GM20431 (cell line): Measurements from ENCODE around the gene PDE4B.
"Not testable (repeated sequence)": the region's sequence is repeated elsewhere in the genome, so short reads cannot be mapped to it uniquely, and the experiment has no call there.

Experiments used
- in situ Hi-C: fragments of 300-500 bp; cut with MseI, MboI; formaldehyde crosslinking; loops from one replicate; pipeline ENCODE4 v1.15.0; 2020; ENCODE audit warnings: low sequenced_read_pairs; ENCODE audit not compliant: unreplicated experiment

Gene PDE4B

GRCh38 chr1:66090859-66091457 is 298.3 kb downstream of the PDE4B start:
- in situ Hi-C loops, result no loop called here

GRCh38 chr1:66095190-66095589 is 302.5 kb downstream of the PDE4B start:
- in situ Hi-C loops, result no loop called here

GRCh38 chr1:66100959-66101358 is 308.3 kb downstream of the PDE4B start:
- in situ Hi-C loops, result not testable (repeated sequence)

DNA sequence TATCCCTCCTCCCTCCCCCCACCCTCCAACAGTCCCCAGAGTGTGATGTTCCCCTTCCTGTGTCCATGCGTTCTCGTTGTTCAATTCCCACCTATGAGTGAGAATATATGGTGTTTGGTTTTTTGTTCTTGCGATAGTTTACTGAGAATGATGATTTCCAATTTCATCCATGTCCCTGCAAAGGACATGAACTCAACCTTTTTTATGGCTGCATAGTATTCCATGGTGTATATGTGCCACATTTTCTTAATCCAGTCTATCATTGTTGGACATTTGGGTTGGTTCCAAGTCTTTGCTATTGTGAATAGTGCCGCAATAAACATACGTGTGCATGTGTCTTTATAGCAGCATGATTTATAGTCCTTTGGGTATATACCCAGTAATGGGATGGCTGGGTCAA is 311.4 kb downstream of the PDE4B start:
- in situ Hi-C loops, result not testable (repeated sequence)

DNA sequence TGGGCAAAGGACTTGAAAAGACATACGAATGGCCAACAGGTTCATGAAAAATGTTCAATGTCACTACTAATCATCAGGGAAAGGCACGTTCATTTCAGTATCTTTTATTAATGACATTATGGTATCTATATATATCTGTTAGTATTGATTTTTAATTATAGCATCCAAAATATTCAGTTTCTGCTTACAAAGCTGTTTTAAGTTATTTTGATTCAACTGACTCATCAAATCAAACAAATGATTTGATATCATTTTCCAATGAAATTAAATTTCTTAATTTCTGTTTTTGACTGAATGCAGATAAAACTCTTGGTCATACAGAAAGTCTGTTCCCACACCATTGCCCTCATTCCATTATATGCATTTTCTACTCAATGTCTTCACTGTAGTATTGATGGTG is 315.9 kb downstream of the PDE4B start:
- in situ Hi-C loops, result no loop called here

- in situ Hi-C loops, result no loop called here
Measured at GRCh38 chr1:66112744-66113400, 320.2 kb downstream of the PDE4B start.

- in situ Hi-C loops, result no loop called here
Measured at GRCh38 chr1:66119148-66119547, 326.5 kb downstream of the PDE4B start.

GRCh38 chr1:66124670-66125069 is 332.0 kb downstream of the PDE4B start:
- in situ Hi-C loops, result no loop called here

DNA sequence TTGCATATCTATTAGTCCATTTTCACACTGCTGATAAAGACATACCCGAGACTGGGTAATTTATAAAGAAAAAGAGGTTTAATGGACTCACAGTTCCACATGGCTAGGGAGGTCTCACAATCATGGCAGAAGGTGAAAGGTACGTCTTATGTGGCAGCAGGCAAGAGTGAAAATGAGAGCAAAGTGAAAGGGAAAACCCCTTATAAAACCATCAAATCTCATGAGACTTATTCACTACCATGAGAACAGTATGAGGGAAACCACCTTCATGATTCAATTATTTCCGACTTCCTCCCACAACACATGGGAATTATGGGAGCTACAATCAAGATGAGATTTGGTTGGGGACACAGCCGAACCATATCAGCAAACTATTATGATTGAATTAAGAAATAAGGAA is 335.9 kb downstream of the PDE4B start:
- in situ Hi-C loops, result not testable (repeated sequence)

DNA sequence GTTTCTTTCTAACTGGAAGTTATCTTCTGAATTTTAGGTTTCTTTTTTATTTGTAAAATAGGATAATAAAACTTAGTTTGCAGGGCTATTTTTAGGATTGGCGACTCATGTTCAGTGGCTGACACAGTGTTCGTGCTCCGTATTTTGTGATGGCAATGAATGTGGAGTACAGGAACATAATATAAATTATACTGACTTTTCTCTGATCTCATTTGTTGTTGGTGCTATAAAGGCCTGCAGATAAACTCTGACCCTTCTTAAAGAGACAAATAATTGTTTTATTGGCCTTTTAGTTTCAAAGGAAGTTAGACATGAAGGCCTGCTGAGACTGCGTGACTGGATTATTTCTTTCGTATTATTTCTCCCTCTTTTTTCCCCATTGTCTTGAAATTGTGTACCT is 339.6 kb downstream of the PDE4B start:
- in situ Hi-C loops, result no loop called here

DNA sequence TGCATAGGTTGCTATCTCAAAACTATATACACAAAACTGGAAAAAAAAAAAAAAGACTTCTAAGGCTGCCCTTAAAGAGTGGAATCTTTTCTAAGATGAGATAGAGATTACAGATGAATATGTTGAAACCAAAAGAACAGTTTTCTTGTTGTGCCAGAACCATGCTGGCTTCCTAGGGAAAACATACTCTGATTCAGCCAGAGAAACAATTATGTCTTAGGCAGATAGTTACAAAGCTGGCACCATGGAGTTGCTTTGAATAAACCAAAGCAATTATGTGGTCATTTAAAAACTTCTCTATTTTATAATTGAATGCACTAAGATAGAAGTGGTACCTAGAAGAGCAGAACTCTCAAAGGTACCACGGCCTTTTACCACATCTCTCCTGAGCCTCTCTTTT is 341.3 kb downstream of the PDE4B start:
- in situ Hi-C loops, result no loop called here

- in situ Hi-C loops, result no loop called here
Measured at GRCh38 chr1:66135161-66135560, 342.5 kb downstream of the PDE4B start.

DNA sequence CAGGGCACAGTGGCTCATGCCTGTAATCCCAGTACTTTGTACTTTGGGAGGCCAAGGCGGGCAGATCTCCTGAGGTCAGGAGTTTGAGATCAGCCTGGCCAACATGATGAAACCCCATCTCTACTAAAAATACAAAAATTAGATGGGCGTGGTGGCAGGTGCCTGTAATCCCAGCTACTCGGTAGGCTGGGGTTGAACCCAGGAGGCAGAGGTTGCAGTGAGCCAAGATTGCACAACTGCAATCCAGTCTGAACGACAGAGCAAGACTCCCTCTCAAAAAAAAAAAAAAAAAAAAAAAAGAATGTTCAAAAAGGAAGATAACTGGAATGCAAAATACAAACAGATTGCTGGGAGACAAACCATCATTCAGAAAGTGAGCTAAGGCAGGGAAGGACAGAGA is 343.7 kb downstream of the PDE4B start:
- in situ Hi-C loops, result not testable (repeated sequence)

- in situ Hi-C loops, result no loop called here
Measured at GRCh38 chr1:66137235-66137634, 344.5 kb downstream of the PDE4B start.

DNA sequence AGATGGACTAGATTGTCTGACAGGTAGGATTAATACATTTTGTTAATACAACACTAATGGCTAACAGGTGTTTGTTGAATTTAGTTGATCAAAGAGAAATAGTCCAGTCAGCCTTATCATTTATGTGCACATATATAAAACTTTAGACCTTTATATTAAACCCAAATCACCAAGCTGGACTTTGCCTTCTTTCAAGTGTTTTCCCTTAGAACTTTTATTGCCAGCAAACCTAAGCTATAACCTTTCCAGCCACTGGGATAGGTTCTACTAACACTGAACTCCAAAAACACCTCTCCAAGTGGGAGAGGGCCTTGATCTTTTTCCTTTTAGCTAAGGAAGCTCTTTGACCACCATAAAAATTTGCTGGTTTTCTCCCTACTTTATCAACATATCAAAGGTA is 345.9 kb downstream of the PDE4B start:
- in situ Hi-C loops, result no loop called here

DNA sequence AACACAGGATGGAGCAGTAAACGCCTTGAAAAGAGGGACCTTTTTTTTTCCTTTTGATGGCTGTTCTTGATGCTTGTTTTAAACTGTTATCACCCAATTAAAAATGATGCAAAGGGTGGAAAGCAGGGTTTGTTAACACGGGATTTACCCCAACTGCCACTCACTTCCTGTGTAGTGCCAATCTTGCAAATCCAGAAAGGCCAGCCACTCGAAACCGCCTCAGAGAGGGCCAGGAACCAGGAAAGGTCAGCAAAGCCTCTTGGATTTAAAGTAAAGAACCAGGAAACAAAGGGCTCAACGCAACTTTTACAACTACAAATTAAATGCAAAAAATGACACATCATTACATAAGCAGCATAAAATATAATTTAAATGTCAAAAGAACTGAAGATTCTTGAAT is 347.4 kb downstream of the PDE4B start:
- in situ Hi-C loops, result no loop called here

DNA sequence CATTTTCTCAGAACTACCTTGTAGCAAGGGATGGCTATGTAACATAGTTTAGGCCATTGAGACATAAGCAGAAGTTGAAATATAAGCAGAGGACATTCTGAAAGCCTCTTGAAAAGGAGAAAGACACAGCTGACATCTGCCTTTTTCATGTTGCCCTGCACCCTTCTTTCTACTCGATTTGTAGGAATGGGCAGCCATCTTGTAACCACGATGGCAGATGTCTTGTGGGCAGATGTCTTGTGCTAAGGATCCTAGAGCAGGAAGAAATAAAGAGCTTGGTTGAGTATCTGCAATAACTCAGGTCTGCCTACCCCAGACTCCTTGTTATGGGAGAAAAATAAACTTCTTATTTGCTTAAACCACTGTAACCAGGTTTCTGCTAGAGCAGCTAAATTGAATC is 351.0 kb downstream of the PDE4B start:
- in situ Hi-C loops, result no loop called here

DNA sequence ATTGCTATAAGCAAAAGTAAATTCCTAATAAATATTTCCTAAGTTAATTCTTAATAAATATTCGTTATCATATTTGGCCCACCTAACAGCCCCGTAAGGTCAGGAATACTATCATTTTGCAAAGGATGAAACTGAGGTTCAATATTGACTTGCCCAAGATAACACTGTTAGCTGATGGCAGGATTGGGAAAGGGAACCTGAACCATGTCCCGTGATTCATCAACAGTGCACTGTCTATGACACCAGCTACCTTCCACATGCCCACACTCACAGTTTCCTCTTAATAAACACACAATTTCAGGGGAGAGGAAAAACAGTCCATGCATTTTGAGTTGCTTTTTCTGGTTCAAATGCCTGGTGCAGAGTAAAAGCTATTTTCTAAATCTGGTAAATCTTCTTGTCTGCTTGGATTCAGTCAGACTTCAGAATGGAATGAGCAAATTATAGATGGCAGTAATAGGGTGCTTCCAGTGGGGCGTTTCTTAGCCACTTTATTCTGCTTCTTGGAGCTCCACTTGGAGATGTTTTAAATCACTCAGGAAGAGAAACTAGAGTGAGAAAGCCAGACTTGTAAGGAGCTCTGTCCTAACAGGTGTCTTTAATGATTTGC is 354.6 kb downstream of the PDE4B start:
- in situ Hi-C loops, result no loop called here

DNA sequence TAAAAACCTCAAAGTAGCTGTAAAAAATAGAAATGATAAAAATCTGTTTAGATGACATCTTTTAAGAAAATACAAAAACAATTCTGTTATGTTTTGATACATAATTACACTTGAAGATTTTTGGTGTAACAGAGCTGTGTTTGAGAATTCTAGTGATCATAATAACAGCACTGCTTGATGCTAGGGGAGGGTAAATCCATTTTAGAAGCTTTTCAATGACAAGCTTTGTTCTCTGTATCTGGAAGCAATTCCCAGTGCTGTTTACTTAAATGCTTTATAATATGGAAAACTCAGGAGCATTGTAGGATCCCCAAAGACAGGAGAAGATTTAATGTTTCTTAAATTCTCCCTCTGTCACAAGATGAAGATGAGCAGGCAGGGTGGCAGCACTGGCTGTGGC is 359.3 kb downstream of the PDE4B start:
- in situ Hi-C loops, result no loop called here

- in situ Hi-C loops, result no loop called here
Measured at GRCh38 chr1:66154394-66154793, 361.7 kb downstream of the PDE4B start.

- in situ Hi-C loops, result no loop called here
Measured at GRCh38 chr1:66156144-66156543, 363.4 kb downstream of the PDE4B start.

- in situ Hi-C loops, result no loop called here
Measured at GRCh38 chr1:66159800-66160199, 367.1 kb downstream of the PDE4B start.
